GM21576 (cell line): Measurements from ENCODE around the gene PTEN.

Experiments used
- ATAC-seq: cut with Tn5 transposase; IDR thresholded peaks from one replicate; pipeline ENCODE4 v1.9.1; 2021; ENCODE audit warnings: mild to moderate bottlenecking, moderate library complexity; ENCODE audit not compliant: unreplicated experiment

The PTEN gene

DNA sequence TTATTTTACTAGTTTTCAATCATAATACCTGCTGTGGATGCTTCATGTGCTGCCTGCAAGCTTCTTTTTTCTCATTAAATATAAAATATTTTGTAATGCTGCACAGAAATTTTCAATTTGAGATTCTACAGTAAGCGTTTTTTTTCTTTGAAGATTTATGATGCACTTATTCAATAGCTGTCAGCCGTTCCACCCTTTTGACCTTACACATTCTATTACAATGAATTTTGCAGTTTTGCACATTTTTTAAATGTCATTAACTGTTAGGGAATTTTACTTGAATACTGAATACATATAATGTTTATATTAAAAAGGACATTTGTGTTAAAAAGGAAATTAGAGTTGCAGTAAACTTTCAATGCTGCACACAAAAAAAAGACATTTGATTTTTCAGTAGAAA lies 103.0 kb downstream of the PTEN start:
- ATAC-seq: no peak

DNA sequence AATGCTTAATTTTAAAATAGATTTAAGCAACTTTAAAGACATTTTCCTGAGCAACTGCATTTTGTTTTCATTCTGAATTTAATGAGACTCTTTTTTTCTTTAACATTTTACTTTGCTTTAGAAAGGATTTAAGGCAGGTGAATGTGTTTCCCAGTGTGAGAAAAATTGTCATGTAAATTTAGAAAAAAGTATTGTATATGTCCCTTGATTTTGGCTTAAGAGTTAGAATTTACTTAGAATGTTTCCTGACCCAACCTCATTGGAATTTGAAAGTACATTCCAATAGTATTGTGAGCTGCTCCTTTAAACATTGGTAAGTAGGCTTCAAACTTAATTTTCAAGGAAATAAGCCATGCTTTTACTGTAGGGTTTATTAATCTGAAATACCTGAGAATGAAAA lies 110.2 kb downstream of the PTEN start:
- ATAC-seq: no peak

DNA sequence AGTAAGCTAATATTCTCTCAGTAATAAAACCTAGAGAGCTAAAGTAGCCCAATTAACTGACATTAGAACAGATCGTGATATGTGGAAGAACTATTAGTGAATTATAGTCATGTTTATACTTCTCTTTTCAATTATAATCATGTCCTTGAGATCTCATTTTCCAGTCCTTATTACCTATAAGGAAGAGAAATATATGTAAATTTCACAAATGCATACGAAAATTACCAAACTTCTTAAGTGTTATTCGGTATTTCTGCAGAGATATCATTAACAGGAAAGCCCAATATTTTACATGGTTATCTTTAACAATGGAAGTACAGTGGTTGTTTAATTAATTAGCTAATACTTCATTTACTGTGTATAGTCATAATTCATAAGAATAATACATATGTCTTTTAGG lies 110.7 kb downstream of the PTEN start:
- no peak for ATAC-seq

DNA sequence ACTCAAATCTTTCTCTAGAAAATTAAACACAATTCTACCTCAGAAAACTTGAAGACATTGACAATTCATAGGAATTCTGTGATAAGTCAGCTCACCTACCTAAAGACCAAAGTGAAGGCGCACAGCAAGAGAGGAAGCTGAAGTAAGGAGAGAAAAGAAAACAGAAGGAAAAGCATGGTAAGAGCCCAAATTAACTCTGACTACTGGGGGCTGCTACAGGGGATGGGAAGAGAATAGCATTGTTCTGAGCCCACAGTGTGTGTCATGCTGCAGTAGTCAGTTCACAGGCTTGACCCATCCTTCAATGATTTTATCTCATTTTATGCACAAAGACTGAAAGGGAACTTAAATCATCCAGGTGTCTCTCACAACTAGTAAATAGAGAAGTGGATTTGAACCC lies 111.3 kb downstream of the PTEN start:
- ATAC-seq: no peak

DNA sequence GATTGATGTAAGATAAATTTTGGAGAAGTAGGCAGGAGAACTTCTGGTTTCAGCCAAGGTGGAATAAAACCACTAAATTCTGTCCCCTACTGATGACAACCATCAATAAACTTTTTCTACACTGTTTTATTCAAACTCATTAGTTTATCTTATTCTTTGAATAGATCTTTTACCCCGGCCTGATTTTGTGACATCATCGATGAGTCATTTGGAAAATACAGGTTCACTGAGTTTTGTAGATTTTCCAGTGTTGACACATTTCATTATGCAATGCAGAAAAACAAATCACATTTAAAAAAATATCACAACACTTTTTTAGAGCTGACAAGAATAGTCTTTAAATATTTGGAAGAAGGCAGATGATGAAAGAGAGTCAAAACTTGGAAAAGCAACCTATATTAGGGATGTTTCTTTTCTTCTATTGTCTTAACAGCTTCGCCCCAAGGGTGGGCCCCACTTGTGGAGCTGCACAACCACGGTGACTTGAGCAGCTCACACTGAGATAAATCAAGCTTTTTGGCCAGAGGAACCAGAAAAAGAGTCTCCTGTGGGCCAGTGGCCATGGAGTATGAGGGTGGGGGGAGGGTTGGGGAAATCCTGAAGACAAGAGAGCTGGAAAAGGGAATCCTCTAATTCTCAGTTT lies 112.8 kb downstream of the PTEN start:
- no peak for ATAC-seq

DNA sequence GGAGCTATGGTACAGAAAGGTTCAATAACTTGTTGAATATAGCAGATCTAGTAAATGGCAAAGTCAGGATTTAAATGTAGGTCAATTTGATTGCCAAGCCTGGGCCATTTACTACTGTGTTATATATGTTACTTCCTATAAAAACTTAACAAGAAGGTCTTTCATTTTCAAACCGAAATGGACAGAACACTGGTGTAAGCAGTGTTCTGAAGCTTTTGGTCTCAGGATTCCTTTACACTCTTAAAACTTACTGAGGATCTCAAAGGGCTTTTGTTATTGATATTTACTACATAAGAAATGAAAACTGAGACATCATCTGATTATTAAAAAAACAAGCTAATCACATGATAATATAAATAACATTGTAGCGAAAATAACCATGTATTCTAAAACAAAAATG lies 114.7 kb downstream of the PTEN start:
- ATAC-seq: no peak

DNA sequence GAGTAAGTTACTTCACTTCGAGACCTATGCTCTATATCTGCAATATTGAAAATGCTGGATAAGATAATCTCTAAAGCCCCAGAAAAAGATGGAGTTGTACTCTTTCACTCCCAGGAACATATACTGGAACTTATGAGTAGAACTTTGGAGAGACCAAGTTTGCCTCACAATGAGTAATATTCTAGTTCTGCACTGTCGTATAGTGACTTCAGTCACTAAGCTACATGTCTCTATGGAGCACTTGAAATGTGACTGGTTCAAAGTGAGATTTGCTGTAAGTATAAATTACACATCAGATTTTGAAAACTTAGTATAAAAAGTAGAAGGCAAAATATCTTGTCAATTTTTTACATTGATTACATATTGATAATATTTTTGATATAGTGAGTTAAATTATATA lies 116.4 kb downstream of the PTEN start:
- ATAC-seq: no peak

DNA sequence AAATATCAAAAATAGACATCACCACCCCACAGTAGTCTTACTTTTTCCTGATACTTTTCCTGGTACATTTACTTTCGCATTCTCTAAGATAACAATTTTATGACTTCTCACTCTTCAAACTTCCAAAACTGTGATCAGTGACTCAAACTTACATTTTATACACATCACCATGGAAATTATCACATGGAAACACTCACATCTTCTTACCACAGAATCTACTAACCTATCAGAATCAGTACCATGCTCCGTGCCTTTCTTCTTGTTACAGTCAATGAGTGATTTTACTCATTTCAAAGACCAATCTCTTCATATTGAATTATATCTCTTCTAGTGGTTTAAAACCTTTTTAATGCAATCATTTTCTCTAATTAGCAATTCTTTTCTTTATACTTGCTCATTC lies 120.3 kb downstream of the PTEN start:
- ATAC-seq: no peak

DNA sequence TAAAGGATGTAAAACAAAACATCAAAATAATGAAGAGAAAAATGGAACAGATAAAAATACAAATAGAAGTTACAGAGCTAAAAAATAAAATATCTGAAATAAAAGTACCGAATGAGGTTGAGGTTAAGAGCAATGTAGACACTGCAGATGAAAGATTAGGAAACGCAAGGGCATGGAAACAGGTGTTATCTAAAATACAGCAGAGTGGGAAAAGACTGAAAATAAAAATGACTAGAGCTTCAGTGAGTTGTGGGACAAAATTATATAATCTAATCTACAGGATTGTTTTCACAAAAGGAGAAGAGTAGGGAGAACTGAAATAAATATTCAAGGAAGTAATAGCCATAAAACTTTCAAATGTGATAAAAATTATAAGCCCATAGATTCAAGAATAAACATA lies 123.8 kb downstream of the PTEN start:
- ATAC-seq: no peak

DNA sequence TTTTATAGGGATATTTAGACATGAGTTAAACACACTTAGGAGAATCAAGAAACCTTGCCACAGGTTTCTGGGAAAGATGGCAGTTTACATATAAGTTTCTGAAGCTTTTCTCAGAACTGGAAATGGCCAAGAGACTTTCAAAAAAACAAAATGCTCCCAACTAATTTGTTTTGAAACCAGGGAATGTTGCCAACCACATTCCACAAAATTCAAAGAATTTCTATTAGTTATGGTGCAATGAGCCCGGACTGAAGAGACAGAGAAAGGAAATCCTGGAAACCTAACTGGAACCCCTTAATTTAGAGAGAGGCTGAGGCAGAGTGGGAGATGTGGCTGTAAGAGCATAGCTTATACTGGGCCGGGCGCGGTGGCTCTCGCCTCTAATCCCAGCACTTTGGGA lies 128.5 kb downstream of the PTEN start:
- ATAC-seq: no peak

DNA sequence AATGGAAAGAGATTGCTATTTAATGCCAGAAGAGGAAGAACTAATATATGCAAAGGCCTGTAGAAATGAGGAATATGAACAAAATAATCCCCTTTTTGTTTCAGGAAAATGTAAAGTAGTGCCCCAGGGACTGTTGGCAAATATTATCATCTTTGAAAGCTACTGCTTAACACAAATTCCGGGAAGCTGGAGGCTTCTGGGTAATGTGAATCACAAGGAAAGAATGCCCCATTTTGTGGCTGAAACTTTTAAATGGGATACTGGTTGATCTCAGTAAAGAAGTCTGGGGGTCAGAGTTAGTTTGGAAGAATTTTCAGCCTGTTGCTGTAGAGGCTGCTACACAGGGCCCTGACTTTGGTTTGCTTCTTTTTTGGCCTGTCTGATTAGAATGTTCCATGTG lies 141.0 kb downstream of the PTEN start:
- ATAC-seq: no peak

DNA sequence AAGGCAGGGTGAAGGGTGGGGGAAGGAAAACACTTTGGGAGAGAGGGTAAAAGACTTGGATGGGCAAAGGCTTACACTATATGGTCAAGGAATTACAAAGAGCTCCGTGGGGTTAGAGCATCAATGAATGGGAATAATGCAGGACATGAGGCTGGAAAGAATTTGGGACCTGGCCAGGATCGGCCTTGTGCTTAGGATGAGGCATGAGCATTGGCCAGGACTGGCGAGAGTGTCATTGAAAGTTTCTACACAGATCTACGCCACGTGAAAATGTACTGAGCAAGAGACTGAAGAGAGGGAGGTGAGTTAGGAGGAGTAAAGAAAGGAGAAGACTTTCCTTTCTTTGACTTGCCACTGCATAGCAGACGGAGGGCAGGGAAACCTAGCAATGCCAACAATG lies 142.8 kb downstream of the PTEN start:
- no peak for ATAC-seq

DNA sequence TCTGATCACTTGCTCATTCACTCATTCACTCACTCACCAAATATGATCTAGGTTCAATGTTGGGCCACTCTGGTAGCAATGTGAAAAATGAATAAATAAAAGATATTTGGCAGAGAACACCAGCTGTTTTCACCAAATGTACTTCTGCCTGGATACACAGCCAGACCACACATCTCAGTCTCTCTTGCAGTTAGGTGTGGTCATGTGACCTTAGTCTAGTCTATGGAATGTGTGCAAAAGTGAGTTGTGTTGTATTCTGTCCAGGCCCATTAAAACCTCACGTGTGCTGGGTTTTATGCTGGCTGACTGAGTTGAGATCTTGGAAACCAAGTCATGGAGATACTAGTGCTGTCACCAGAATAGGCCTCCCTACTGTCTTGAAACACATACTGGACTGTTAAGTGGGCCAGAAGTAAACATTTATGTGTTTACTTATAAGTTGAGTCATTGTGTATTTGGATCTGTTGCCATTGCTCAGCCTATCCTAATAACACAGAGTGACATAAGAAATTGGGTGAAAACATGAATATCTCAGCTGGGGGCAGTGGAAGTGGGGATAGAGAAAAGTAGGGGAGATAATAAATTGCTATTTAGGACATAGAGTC lies 145.5 kb downstream of the PTEN start:
- no peak for ATAC-seq

DNA sequence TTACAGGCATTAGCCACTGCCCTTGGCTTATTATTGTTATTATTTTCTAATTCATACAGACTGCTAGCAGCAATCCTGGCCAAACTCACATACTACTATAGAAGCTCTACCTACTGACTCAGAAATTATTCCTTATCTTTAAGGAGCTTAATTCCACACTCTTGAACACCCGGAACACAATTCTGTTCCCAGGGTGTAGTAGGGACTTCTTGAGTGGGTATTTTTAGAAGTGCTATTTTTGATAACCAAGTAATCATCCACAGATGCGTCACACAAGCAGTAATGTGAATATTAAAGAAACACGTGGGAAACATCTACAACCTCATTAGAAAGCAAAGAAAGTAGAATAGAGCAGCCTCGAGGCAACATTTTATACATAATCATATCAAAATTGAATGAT lies 149.2 kb downstream of the PTEN start:
- ATAC-seq: no peak

DNA sequence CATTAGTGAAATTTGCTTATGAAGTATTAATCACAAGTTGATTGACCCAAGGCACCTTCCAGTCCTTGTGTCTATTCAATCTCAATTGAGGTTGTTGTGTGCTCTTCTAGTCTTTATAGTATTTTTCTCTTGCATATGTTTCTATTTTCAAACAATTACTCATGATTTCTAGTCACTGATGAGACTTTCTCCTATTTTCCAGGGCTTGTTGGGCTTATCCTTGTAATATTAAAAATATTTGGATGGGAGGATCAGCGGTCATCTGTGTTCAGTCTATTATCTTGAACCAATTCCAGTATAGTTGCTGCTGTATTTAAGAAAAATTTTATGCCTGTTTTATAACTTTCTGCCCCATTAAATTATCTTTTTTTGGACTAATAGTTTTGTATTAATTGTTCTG lies 154.4 kb downstream of the PTEN start:
- ATAC-seq: no peak

DNA sequence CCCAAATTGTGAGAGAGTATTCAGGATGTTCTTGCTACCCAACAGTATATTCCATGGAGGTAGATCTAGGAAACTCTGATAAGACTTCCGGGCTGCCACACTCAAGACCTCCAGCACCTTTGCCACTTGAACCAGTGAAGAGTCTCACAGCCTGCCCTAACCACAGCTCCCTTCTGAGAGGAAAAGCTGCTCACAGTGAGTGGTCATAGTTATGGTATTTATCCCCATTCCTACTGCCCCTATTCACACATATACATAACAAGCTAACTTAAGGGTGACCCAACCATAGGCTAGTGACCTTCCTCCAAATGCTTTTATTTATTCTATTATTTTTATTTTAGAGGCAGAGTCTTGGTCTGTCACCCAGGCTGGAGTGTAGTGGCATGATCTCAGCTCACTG lies 156.3 kb downstream of the PTEN start:
- no peak for ATAC-seq
